GM12878 (cell line): ENCODE measurements around the gene OPN1SW. TPM values are rescaled to one million over a fixed set of nuclear protein-coding genes. Genes with fewer than 3 reads are reported as not detected.

ENCODE experiments used
- ATAC-seq: fragments of 200-7000 bp; cut with Tn5 transposase; 3 replicates; pipeline ENCODE4 v1.9.1; 2020; ENCODE audit warnings: mild to moderate bottlenecking, moderate library complexity
- BruUV-seq: library from RNA; stranded (reverse); fragments of 400-500 nt; replicated peaks from 2 replicates; lab custom pipeline; 2021; lab: Mats Ljungman, UMichigan
- CTCF ChIA-PET: fragments of 300-600 bp; sonication (Branson Sonifier 250); formaldehyde crosslinking; extraction: SDS; loops from one replicate; lab custom pipeline; 2021; ENCODE audit warnings: inconsistent platforms; lab: Yijun Ruan, JAX
- POLR2A ChIA-PET: fragments of 350-600 bp; formaldehyde crosslinking; extraction: SDS; loops from one replicate; lab custom pipeline; 2021; ENCODE audit warnings: inconsistent platforms; lab: Charles Lee
- RAD21 ChIA-PET: fragments of 300-600 bp; sonication (Branson Sonifier 250); formaldehyde crosslinking; loops from one replicate; lab custom pipeline; 2023; ENCODE audit warnings: antibody characterized with exemption; ENCODE audit not compliant: unreplicated experiment; lab: Charles Lee
- SMC1A ChIA-PET: fragments of 300-600 bp; sonication (Branson Sonifier 250); formaldehyde crosslinking; loops from one replicate; lab custom pipeline; 2023; ENCODE audit not compliant: unreplicated experiment, uncharacterized antibody; lab: Charles Lee
- DNase-seq: peaks from one replicate; pipeline ENCODE4 v3.0.0-alpha.2; 2011; ENCODE audit warnings: low read depth, low spot score
- FAIRE-seq: peaks from 3 replicates; lab custom pipeline; 2011; peaks lifted over from hg19 to GRCh38; lab: Jason Lieb, UNC
- H2AFZ ChIP-seq: 2 replicates; pipeline ENCODE4 v1.6.0; 2011; ENCODE audit warnings: low read depth, low read length, control low read depth; ENCODE audit not compliant: control insufficient read depth
- H3K27ac ChIP-seq: 2 replicates; pipeline ENCODE4 v1.5.1; 2011; ENCODE audit warnings: control low read depth; ENCODE audit not compliant: control insufficient read depth, insufficient read depth
- H3K27me3 ChIP-seq, 2 experiments: replicated peaks in 1 of 2; 2 replicates each; pipeline versions ENCODE4 v1.6.0 to v1.6.1; 2011; ENCODE audit warnings: low read length in 1 of 2; ENCODE audit not compliant: control insufficient read depth in 2 of 2, insufficient read depth in 2 of 2
- H3K36me3 ChIP-seq, 2 experiments: 2 replicates each; pipeline ENCODE4 v1.5.1; 2011; ENCODE audit warnings: low read length in 1 of 2; ENCODE audit not compliant: control insufficient read depth in 2 of 2, insufficient read depth in 2 of 2
- H3K4me1 ChIP-seq: 2 replicates; pipeline ENCODE4 v1.6.1; 2011; ENCODE audit warnings: mild to moderate bottlenecking, low read length, moderate library complexity, mixed read lengths; ENCODE audit not compliant: control insufficient read depth, insufficient read depth
- H3K4me2 ChIP-seq: 2 replicates; pipeline ENCODE4 v1.6.0; 2011; ENCODE audit warnings: control low read depth; ENCODE audit not compliant: control insufficient read depth, insufficient read depth
- H3K4me3 ChIP-seq: fragments of 200-600 bp; sonication (generic); 2 replicates; pipeline ENCODE4 v1.5.1; 2016
- H3K79me2 ChIP-seq: 2 replicates; pipeline ENCODE4 v1.6.0; 2011; ENCODE audit warnings: low read length; ENCODE audit not compliant: control insufficient read depth, insufficient read depth
- H3K9ac ChIP-seq: 2 replicates; pipeline ENCODE4 v1.8.0; 2011; ENCODE audit warnings: low read length, control low read depth, mixed read lengths; ENCODE audit not compliant: control insufficient read depth, insufficient read depth
- H3K9me3 ChIP-seq: replicated peaks from 3 replicates; pipeline ENCODE4 v1.5.1; 2011; ENCODE audit warnings: mild to moderate bottlenecking, low read length; ENCODE audit not compliant: control insufficient read depth, insufficient read depth
- H4K20me1 ChIP-seq: 2 replicates; pipeline ENCODE4 v1.6.0; 2011; ENCODE audit not compliant: control insufficient read depth, insufficient read depth
- CBX3 ChIP-seq: fragments of 200-600 bp; sonication (generic); IDR thresholded peaks from 2 replicates; pipeline ENCODE4 v1.6.1; 2016; ENCODE audit warnings: low read depth, borderline replicate concordance
- CEBPB ChIP-seq, 2 experiments: fragments of 150-350 bp in 1 of 2; IDR thresholded peaks; 2 replicates each; pipeline ENCODE4 v1.6.1; 2012 to 2014; ENCODE audit warnings: low read depth in 2 of 2, low read length in 2 of 2, borderline replicate concordance in 1 of 2, inconsistent platforms in 1 of 2
- GATAD2B ChIP-seq: fragments of 450-650 bp; conservative IDR thresholded peaks from 2 replicates; pipeline ENCODE4 v1.6.1; 2017; ENCODE audit warnings: low read depth, mild to moderate bottlenecking, moderate library complexity
- KAT2A ChIP-seq: conservative IDR thresholded peaks from 2 replicates; pipeline ENCODE4 v1.6.1; 2011; ENCODE audit warnings: low read depth, low read length; ENCODE audit not compliant: control insufficient read depth
- KLF5 ChIP-seq: fragments of 450-650 bp; IDR thresholded peaks from 2 replicates; pipeline ENCODE4 v1.6.1; 2014; ENCODE audit warnings: mild to moderate bottlenecking; ENCODE audit not compliant: partially characterized antibody
- MXI1 ChIP-seq: fragments of 150-350 bp; IDR thresholded peaks from 2 replicates; pipeline ENCODE4 v1.6.1; 2011; ENCODE audit warnings: low read depth, mild to moderate bottlenecking, inconsistent platforms, low read length, improper control_type of control experiment
- MYC ChIP-seq: IDR thresholded peaks from 2 replicates; pipeline ENCODE4 v1.6.1; 2011; ENCODE audit warnings: mild to moderate bottlenecking, low read length, moderate library complexity, inconsistent platforms; ENCODE audit not compliant: insufficient read depth, insufficient replicate concordance, insufficient read length, severe bottlenecking
- NRF1 ChIP-seq: conservative IDR thresholded peaks from 2 replicates; pipeline ENCODE4 v1.6.1; 2011; ENCODE audit warnings: mild to moderate bottlenecking, low read depth, low read length, improper control_type of control experiment
- PML ChIP-seq: IDR thresholded peaks from 2 replicates; pipeline ENCODE4 v1.6.1; 2012; ENCODE audit warnings: low read length, inconsistent platforms
- POLR2A ChIP-seq: IDR thresholded peaks from 2 replicates; pipeline ENCODE4 v1.6.1; 2011; ENCODE audit warnings: low read depth, mild to moderate bottlenecking, low read length
- POLR2AphosphoS2 ChIP-seq: IDR thresholded peaks from 2 replicates; pipeline ENCODE4 v1.6.1; 2011; ENCODE audit warnings: low read depth, mild to moderate bottlenecking, low read length, improper control_type of control experiment, moderate library complexity
- RBBP5 ChIP-seq: fragments of 200-600 bp; sonication (generic); conservative IDR thresholded peaks from 2 replicates; pipeline ENCODE4 v1.6.1; 2016
- SIX5 ChIP-seq: IDR thresholded peaks from 2 replicates; pipeline ENCODE4 v1.6.1; 2011; ENCODE audit warnings: mild to moderate bottlenecking, low read depth, low read length, moderate library complexity; ENCODE audit not compliant: severe bottlenecking
- SREBF2 ChIP-seq: IDR thresholded peaks from 2 replicates; pipeline ENCODE4 v1.6.1; 2012; ENCODE audit warnings: mild to moderate bottlenecking, low read length
- YY1 ChIP-seq: IDR thresholded peaks from 2 replicates; pipeline ENCODE4 v1.6.1; 2011; ENCODE audit warnings: low read depth, mild to moderate bottlenecking, low read length
- ZNF24 ChIP-seq: fragments of 450-650 bp; IDR thresholded peaks from 2 replicates; pipeline ENCODE4 v1.6.1; 2017; ENCODE audit warnings: antibody characterized with exemption, mild to moderate bottlenecking
- WGBS: methylation state at CpG from one replicate; pipeline ENCODE4 v1.1.6; 2016; ENCODE audit warnings: low lambda C conversion rate; ENCODE audit not compliant: insufficient replicate concordance, insufficient coverage; ENCODE audit errors: missing lambda C conversion rate; 5-methylcytosine and 5-hydroxymethylcytosine counted together
- in situ Hi-C: fragments of 300-500 bp; cut with MboI; formaldehyde crosslinking; loops from 9 replicates; pipeline ENCODE4 v1.14.3; 2018; ENCODE audit warnings: mixed read lengths
- intact Hi-C: fragments of 100-400 bp; cut with micrococcal nuclease; formaldehyde crosslinking; loops from one replicate; pipeline ENCODE4 v1.14.2; 2022; ENCODE audit not compliant: unreplicated experiment
- polyA plus RNA-seq, 11 experiments: library from polyadenylated mRNA; depleted of rRNA in 4 of 11; unstranded in 6 of 11; stranded (reverse) in 5 of 11; fragments of >200 nt; fragmentation: Nextera tagmentation in 4 of 11; fragmentation: Illumina TruSeq in 1 of 11; extraction: Ambion mirVana in 4 of 11; extraction: Trizol in 1 of 11; gene quantifications; 1 replicate in 1 of 11; 2 replicates in 10 of 11; pipeline versions ENCODE4 v1.2.1 to v1.2.3, GENCODE V29; 2011 to 2016; ENCODE audit warnings: inconsistent platforms in 2 of 11, missing spikeins in 2 of 11, low read depth in 1 of 11
- total RNA-seq, 4 experiments: library from RNA; depleted of rRNA in 3 of 4; stranded (reverse); fragments of >200 nt in 3 of 4; fragmentation: Illumina TruSeq in 1 of 4; extraction: Trizol in 1 of 4; gene quantifications; 2 replicates each; pipeline versions ENCODE4 v1.2.1 to v1.2.3, GENCODE V29; 2013 to 2021
- TF ChIP-seq, protein P1 (sequence below): fragments of 450-650 bp; IDR thresholded peaks from 2 replicates; pipeline ENCODE4 v1.6.1; 2016; ENCODE audit warnings: mild to moderate bottlenecking
- TF ChIP-seq, protein P2 (sequence below): IDR thresholded peaks from 2 replicates; pipeline ENCODE4 v1.6.1; 2012; ENCODE audit warnings: low read depth, low read length, improper control_type of control experiment

OPN1SW gene
- total and polyA plus RNA-seq, 10 of the 15 experiments (the other 5 are each of a cell fraction or from before 2014, with no cell fraction given): 0.11 to 0.35 (median 0.19) TPM; not detected in 6

DNA sequence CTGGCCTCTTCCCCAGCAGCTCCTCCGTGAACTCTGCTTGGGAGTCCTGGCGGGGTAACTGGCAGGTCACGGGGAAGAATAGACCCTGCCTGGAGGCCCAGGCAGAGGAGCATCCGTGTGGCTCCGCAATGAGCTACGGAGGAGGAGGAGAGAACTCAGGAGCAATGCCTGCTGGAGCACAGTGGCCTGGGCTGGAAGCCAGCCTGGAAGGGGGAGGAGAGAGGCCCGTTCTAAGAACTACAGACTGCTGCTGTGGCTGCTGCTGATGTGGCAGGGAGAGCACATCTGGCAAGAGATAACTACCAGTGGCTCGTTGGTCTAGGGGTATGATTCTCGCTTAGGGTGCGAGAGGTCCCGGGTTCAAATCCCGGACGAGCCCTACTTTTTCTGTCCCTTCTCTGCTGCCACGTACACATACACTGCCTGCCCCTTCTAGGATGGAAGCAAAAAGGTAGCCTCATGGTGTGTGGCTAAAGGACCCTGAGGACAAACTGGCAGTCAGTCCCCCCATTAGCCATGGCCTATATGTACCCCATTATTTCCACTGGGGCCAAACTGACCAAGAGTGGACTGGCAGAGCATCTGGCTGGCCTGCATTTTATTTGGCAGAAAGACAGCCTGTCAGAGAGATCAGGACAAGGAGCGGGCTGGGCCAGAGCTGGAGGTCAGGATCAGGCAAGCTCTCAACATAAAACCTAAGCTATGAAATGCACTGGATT, 7.7 kb upstream of the OPN1SW start:
- H3K27ac ChIP-seq: no peak overlapping the region
- intact Hi-C loops: no loop called here
- H2AFZ ChIP-seq: no peak overlapping the region
- WGBS: 37% methylated on average over 15 of the region's 15 CpGs
- ChIA-PET RAD21 (interaction anchor here (1.1 to 1.2 kb wide), 2 partner anchors 8 to 78 kb away, joined by 3 read pairs; partner anchors contain the start of gene CCDC136), SMC1A (interaction anchor here (1.3 kb wide), 1 partner anchor 110 kb away, joined by 5 read pairs; the partner anchor contains the start of gene GARIN1A), CTCF (interaction anchor here (0.9 kb wide), 1 partner anchor 59 kb away, joined by 4 read pairs; no protein-coding TSS in a partner anchor), POLR2A (interaction anchor here (0.5 kb wide), 1 partner anchor 45 kb away, joined by 4 read pairs; no protein-coding TSS in a partner anchor)
- H3K27me3 ChIP-seq: no peaks in the 10 kb centered on the region; a peak in 1 of 4 replicates
- no peak for DNase-seq
- TF ChIP-seq GATAD2B (no peak), RBBP5 (no peak), ZNF24 (peak; percentile 84), KAT2A (no peak), KLF5 (no peak), SREBF2 (peak; percentile 65; the same call in 1 of the 2 replicates), CEBPB (IDR thresholded peaks at IDR 0.05; ENCODE audit: borderline replicate concordance in 1 of 2, low read depth in 2 of 2, low read length in 2 of 2) (no peak), MXI1 (no peak), NRF1 (no peak), MYC (no peak), CBX3 (no peak), SIX5 (no peak), POLR2A (no peak), POLR2AphosphoS2 (no peak), PML (no peak), YY1 (no peak)
- TF ChIP-seq, protein P1, sequence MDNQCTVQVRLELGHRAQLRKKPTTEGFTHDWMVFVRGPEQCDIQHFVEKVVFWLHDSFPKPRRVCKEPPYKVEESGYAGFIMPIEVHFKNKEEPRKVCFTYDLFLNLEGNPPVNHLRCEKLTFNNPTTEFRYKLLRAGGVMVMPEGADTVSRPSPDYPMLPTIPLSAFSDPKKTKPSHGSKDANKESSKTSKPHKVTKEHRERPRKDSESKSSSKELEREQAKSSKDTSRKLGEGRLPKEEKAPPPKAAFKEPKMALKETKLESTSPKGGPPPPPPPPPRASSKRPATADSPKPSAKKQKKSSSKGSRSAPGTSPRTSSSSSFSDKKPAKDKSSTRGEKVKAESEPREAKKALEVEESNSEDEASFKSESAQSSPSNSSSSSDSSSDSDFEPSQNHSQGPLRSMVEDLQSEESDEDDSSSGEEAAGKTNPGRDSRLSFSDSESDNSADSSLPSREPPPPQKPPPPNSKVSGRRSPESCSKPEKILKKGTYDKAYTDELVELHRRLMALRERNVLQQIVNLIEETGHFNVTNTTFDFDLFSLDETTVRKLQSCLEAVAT: no peak
- TF ChIP-seq, protein P2, sequence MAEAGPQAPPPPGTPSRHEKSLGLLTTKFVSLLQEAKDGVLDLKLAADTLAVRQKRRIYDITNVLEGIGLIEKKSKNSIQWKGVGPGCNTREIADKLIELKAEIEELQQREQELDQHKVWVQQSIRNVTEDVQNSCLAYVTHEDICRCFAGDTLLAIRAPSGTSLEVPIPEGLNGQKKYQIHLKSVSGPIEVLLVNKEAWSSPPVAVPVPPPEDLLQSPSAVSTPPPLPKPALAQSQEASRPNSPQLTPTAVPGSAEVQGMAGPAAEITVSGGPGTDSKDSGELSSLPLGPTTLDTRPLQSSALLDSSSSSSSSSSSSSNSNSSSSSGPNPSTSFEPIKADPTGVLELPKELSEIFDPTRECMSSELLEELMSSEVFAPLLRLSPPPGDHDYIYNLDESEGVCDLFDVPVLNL: no peak
- H3K9me3 ChIP-seq: no peaks in the 10 kb centered on the region; the same call in 2 of the 3 replicates
- no peak overlapping the region for H3K4me3 ChIP-seq
- no peak overlapping the region for H3K9ac ChIP-seq
- no peaks in the 10 kb centered on the region for H3K4me1 ChIP-seq
- BruUV-seq: no TSS peak
- H4K20me1 ChIP-seq: no peaks in the 10 kb centered on the region
- no peaks in the 10 kb centered on the region for H3K79me2 ChIP-seq
- H3K36me3 ChIP-seq: no peaks in the 10 kb centered on the region
- in situ Hi-C loops: no loop called here
- no peak for FAIRE-seq
- peak; percentile 82 for ATAC-seq
- no peak overlapping the region for H3K4me2 ChIP-seq
